Midbrain (tissue), 1 donor: ENCODE data around the gene FAU.
A peak's percentile ranks its signal among the peaks of the same experiment; 100 is the strongest.

Experiments used
- DNase-seq: peaks from one replicate; lab custom pipeline; 2025; lab: John Stamatoyannopoulos, UW

FAU gene

GRCh38 chr11:65107751-65108468, 14.0 kb downstream of the FAU start:
- no peak for DNase-seq

GRCh38 chr11:65107078-65107477, 14.9 kb downstream of the FAU start:
- no peak for DNase-seq

- peak; percentile 20 for DNase-seq
These were observed 17.3 kb downstream of the FAU start for GRCh38 chr11:65104628-65105027.

GRCh38 chr11:65103476-65103875, 18.5 kb downstream of the FAU start:
- no peak for DNase-seq

- DNase-seq, result peak; percentile 82
These were observed 19.5 kb downstream of the FAU start for GRCh38 chr11:65102142-65103095.

GRCh38 chr11:65100674-65101350, 21.1 kb downstream of the FAU start:
- no peak for DNase-seq

- DNase-seq, result no peak
These were observed 25.0 kb downstream of the FAU start for GRCh38 chr11:65096926-65097325.

GRCh38 chr11:65095974-65096806, 25.7 kb downstream of the FAU start, which contains the start of gene VPS51:
TSS of gene VPS51 (plus strand) at chr11:65096214. CDS start at chr11:65096251, 37 bp downstream.
- peak; percentile 90 for DNase-seq

GRCh38 chr11:65095427-65095826, 26.5 kb downstream of the FAU start:
- no peak for DNase-seq

- peak; percentile 38 for DNase-seq
These were observed 31.3 kb downstream of the FAU start for GRCh38 chr11:65090628-65091027.

- DNase-seq, result no peak
These were observed 32.3 kb downstream of the FAU start for GRCh38 chr11:65089621-65090020.

- DNase-seq, result no peak
These were observed 34.1 kb downstream of the FAU start for GRCh38 chr11:65087827-65088226.

- DNase-seq, result no peak
These were observed 34.7 kb downstream of the FAU start for GRCh38 chr11:65087216-65087615.

- DNase-seq, result no peak
These were observed 35.1 kb downstream of the FAU start for GRCh38 chr11:65086809-65087208.

GRCh38 chr11:65085446-65085845, 36.5 kb downstream of the FAU start:
- DNase-seq, result no peak

GRCh38 chr11:65084598-65085375, 37.1 kb downstream of the FAU start:
- no peak for DNase-seq

GRCh38 chr11:65083834-65084597, 37.9 kb downstream of the FAU start, which contains the start of the genes CDCA5 and ZFPL1:
TSS of gene CDCA5 (minus strand) at chr11:65084040. CDS start at chr11:65083978, 62 bp downstream.
TSS of gene ZFPL1 (plus strand) at chr11:65084222. CDS start at chr11:65084699, 477 bp downstream.
- DNase-seq, result peak; percentile 97

- DNase-seq, result no peak
These were observed 38.6 kb downstream of the FAU start for GRCh38 chr11:65083134-65083833.

GRCh38 chr11:65078786-65079342, 43.1 kb downstream of the FAU start:
- no peak for DNase-seq
